ENCODE data around the gene UBR4. TPM values are rescaled to one million over a fixed set of nuclear protein-coding genes. Genes with fewer than 3 reads are reported as not detected.

UBR4 gene
- polyA plus RNA-seq, 1 donor from 2014 or later, result 49.7 TPM

DNA sequence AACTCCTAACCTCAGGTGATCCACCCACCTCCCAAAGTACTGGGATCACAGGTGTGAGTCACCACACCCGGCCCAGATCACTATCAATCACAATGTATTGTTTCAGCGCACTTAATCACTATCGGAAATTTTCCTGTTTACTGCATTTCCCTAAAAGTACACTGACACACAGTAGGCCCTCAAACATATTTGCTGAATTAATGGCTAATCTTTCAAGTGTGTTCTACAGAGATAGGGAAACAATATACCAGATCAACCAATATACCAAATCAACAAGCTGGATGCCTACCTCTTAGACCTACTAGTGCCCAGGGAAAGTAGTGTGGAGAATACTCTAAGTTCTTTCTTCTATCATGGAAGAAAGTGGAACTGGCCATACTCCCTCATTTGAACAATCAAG is 17.1 kb downstream of the UBR4 start:
- Histone ChIP-seq H3K36me3 (ENCODE audit: insufficient read depth, low read length) (peaks cover 8% of the 10 kb centered on the region), H3K9me2 (ENCODE audit: insufficient read depth, low read length) (no peaks in the 10 kb centered on the region), H3K9ac (ENCODE audit: low read length) (no peak overlapping the region), H3K79me2 (replicated peaks; ENCODE audit: insufficient read depth, low read length) (no peaks in the 10 kb centered on the region), H3K27me3 (ENCODE audit: insufficient read depth, low read depth, low read length) (no peaks in the 10 kb centered on the region), H2AFZ (ENCODE audit: low read depth, low read length) (no peak overlapping the region), H4K20me1 (ENCODE audit: insufficient read depth) (no peaks in the 10 kb centered on the region), H3K4me2 (ENCODE audit: low read length) (no peak overlapping the region), H3K4me3 (ENCODE audit: low read length) (no peak overlapping the region), H3F3A (ENCODE audit: insufficient read depth, low read length, poor library complexity, severe bottlenecking) (no peaks in the 10 kb centered on the region), H3K27ac (ENCODE audit: low read length) (no peak overlapping the region), H3K9me3 (ENCODE audit: low read length) (no peaks in the 10 kb centered on the region)
- TF ChIP-seq CTCF (IDR thresholded peaks at IDR 0.05; ENCODE audit: poor library complexity, severe bottlenecking) (no peak), EP300 (conservative IDR thresholded peaks at IDR 0.05; ENCODE audit: poor library complexity, severe bottlenecking) (no peak), RAD21 (conservative IDR thresholded peaks at IDR 0.05) (no peak), TAF1 (IDR thresholded peaks at IDR 0.05; ENCODE audit: low read depth) (no peak), SMC3 (conservative IDR thresholded peaks at IDR 0.05; ENCODE audit: poor library complexity) (no peak), REST (IDR thresholded peaks at IDR 0.05; ENCODE audit: borderline replicate concordance) (no peak), MXI1 (conservative IDR thresholded peaks at IDR 0.05; ENCODE audit: poor library complexity, severe bottlenecking) (no peak), EZH2 (IDR thresholded peaks at IDR 0.05; ENCODE audit: borderline replicate concordance, insufficient read depth, low read length, poor library complexity, severe bottlenecking) (no peak)

DNA sequence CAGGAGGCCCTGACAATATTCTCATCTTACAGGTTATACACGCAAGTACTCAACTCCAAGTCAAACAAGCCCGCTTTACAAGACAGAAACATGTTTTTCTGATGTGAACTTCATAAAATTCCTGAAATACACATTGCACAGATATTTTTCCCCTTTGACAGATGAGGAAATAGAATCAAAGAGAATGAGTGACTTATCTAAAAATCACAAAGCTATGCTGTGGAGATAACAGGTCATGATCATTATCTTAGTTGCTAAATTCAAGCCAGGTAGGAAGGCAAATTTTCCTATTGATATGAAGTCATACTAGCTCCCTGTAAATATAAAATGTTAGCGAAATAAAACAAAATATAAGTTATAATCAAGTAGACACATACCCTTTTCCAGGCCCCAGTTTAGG is 18.3 kb downstream of the UBR4 start:
- no peak overlapping the region for H2AFZ ChIP-seq (ENCODE audit: low read depth, low read length)
- H3K9ac ChIP-seq (ENCODE audit: low read length), result no peak overlapping the region
- no peaks in the 10 kb centered on the region for H4K20me1 ChIP-seq (ENCODE audit: insufficient read depth)
- no peaks in the 10 kb centered on the region for H3K79me2 ChIP-seq (replicated peaks; ENCODE audit: insufficient read depth, low read length)
- H3K9me2 ChIP-seq (ENCODE audit: insufficient read depth, low read length), result no peaks in the 10 kb centered on the region
- no peak overlapping the region for H3K4me2 ChIP-seq (ENCODE audit: low read length)
- H3K27ac ChIP-seq (ENCODE audit: low read length), result no peak overlapping the region
- peaks cover 8% of the 10 kb centered on the region for H3K36me3 ChIP-seq (ENCODE audit: insufficient read depth, low read length)
- no peak overlapping the region for H3K4me3 ChIP-seq (ENCODE audit: low read length)
- H3K9me3 ChIP-seq (ENCODE audit: low read length), result no peaks in the 10 kb centered on the region
- H3K27me3 ChIP-seq (ENCODE audit: insufficient read depth, low read depth, low read length), result no peaks in the 10 kb centered on the region
- H3F3A ChIP-seq (ENCODE audit: insufficient read depth, low read length, poor library complexity, severe bottlenecking), result no peaks in the 10 kb centered on the region
- no peak for TF ChIP-seq MXI1 (conservative IDR thresholded peaks at IDR 0.05; ENCODE audit: poor library complexity, severe bottlenecking)
- no peak for TF ChIP-seq EZH2 (IDR thresholded peaks at IDR 0.05; ENCODE audit: borderline replicate concordance, insufficient read depth, low read length, poor library complexity, severe bottlenecking)
- TF ChIP-seq RAD21 (conservative IDR thresholded peaks at IDR 0.05), result no peak
- TF ChIP-seq REST (IDR thresholded peaks at IDR 0.05; ENCODE audit: borderline replicate concordance), result no peak
- no peak for TF ChIP-seq CTCF (IDR thresholded peaks at IDR 0.05; ENCODE audit: poor library complexity, severe bottlenecking)
- TF ChIP-seq EP300 (conservative IDR thresholded peaks at IDR 0.05; ENCODE audit: poor library complexity, severe bottlenecking), result no peak
- no peak for TF ChIP-seq POLR2AphosphoS5 (IDR thresholded peaks at IDR 0.05)
- no peak for TF ChIP-seq TAF1 (IDR thresholded peaks at IDR 0.05; ENCODE audit: low read depth)
